Mononuclear cell (primary cell): Measurements from ENCODE around the gene FRMD4A. TPM values are rescaled to one million over a fixed set of nuclear protein-coding genes. Genes with fewer than 3 reads are reported as not detected.
"Not testable (repeated sequence)": the region's sequence is repeated elsewhere in the genome, so short reads cannot be mapped to it uniquely, and the experiment has no call there.

ENCODE experiments used
- H3K27me3 ChIP-seq: 2 replicates; pipeline ENCODE4 v1.6.0; 2011; ENCODE audit warnings: low read length, control low read depth; ENCODE audit not compliant: insufficient read depth
- H3K4me1 ChIP-seq: 2 replicates; pipeline ENCODE4 v1.5.1; 2011; ENCODE audit warnings: mild to moderate bottlenecking, low read length, control low read depth; ENCODE audit not compliant: insufficient read depth
- H3K4me3 ChIP-seq: 2 replicates; pipeline ENCODE4 v1.5.1; 2011; ENCODE audit warnings: mild to moderate bottlenecking, low read length, moderate library complexity
- H3K9me3 ChIP-seq: 2 replicates; pipeline ENCODE4 v1.5.1; 2011; ENCODE audit warnings: low read depth, mild to moderate bottlenecking, control low read depth, low read length
- total RNA-seq: library from RNA; depleted of rRNA; stranded (reverse); fragments of >200 nt; gene quantifications from one replicate; pipeline ENCODE4 v1.2.3, GENCODE V29; 2012

The FRMD4A gene
- total RNA-seq, 1 donor = 0.63 TPM

- not testable (repeated sequence) for H3K27me3 ChIP-seq, H3K4me3 ChIP-seq, H3K4me1 ChIP-seq, H3K9me3 ChIP-seq
Observed at GRCh38 chr10:14213703-14214102, 117.0 kb downstream of the FRMD4A start.

- Histone ChIP-seq H3K4me1 (no peaks in the 10 kb centered on the region), H3K27me3 (no peaks in the 10 kb centered on the region), H3K9me3 (no peaks in the 10 kb centered on the region)
Observed at GRCh38 chr10:14211610-14212009, 119.1 kb downstream of the FRMD4A start.

GRCh38 chr10:14208231-14208630, 122.5 kb downstream of the FRMD4A start:
- Histone ChIP-seq H3K4me1 (no peaks in the 10 kb centered on the region), H3K9me3 (no peaks in the 10 kb centered on the region), H3K4me3 (no peak overlapping the region), H3K27me3 (no peaks in the 10 kb centered on the region)

More at GRCh38 chr10:14211610-14212009, 119.1 kb downstream of the FRMD4A start:
- H3K4me3 ChIP-seq = no peak overlapping the region

- H3K27me3 ChIP-seq = no peaks in the 10 kb centered on the region
- H3K9me3 ChIP-seq = no peaks in the 10 kb centered on the region
- no peaks in the 10 kb centered on the region for H3K4me1 ChIP-seq
- no peak overlapping the region for H3K4me3 ChIP-seq
Observed at GRCh38 chr10:14205233-14205632, 125.5 kb downstream of the FRMD4A start.

- Histone ChIP-seq H3K27me3 (peaks cover 6% of the 10 kb centered on the region), H3K4me1 (no peaks in the 10 kb centered on the region), H3K9me3 (no peaks in the 10 kb centered on the region)
Observed at GRCh38 chr10:14200698-14201544, 129.8 kb downstream of the FRMD4A start.

DNA sequence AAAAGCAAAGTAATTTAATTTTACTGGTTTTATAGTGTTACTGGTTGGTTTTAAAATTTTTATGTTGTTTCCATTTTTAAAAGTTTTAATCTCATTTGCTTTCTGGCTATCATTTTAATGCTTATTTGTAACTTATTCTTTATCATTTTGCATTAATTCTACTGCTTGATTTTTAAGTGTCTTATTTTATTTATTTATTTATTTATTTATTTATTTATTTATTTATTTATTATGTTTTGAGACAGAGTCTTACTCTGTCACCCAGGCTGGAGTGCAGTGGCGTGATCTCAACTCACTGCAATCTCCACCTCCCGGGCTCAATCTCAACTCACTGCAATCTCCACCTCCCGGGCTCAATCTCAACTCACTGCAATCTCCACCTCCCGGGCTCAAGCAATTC, 131.6 kb downstream of the FRMD4A start:
- H3K4me3 ChIP-seq, H3K4me1 ChIP-seq, H3K27me3 ChIP-seq, H3K9me3 ChIP-seq: not testable (repeated sequence)

More at GRCh38 chr10:14200698-14201544, 129.8 kb downstream of the FRMD4A start:
- no peak overlapping the region for H3K4me3 ChIP-seq

DNA sequence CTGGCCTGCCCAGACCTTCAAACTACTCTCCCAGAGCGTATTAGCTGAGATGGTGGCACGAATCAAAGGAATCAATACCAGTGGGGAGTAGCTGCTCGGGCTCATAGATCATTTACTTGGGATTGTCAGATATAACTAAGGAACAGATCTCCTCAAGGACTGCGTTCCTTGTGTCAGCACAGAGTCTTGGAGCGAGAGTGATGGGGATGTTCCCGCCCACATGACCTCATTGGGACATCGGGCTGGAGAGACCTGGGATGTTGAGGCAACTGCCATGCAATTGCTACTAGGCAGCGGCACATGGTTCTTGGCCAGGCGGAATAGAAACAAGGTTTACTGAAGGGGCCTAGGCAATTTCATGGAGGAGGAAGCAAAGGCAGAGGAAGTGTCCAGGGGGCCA, 132.6 kb downstream of the FRMD4A start:
- H3K27me3 ChIP-seq = peaks cover 10% of the 10 kb centered on the region
- no peaks in the 10 kb centered on the region for H3K9me3 ChIP-seq
- no peaks in the 10 kb centered on the region for H3K4me1 ChIP-seq
- H3K4me3 ChIP-seq = no peak overlapping the region

DNA sequence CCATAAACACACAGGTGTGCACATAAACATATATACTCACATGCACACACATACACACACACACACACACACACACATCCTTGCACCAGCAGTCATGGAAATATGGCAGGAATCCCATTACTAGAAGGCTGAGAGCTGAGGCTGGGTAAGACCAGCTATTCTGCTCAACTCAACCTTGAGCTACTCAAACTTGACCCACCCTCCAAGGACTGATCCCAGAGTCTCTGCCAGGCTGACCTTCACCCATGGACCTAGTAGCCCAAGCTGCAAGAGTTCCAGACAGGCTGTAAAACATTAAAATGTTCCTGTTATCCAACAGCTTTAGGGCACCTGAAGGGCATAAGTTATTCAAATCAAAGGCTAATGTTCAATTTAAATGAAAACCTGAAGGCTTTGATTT, 134.6 kb downstream of the FRMD4A start:
- Histone ChIP-seq H3K4me3 (no peak overlapping the region), H3K9me3 (no peaks in the 10 kb centered on the region), H3K27me3 (peaks cover 16% of the 10 kb centered on the region), H3K4me1 (no peaks in the 10 kb centered on the region)

DNA sequence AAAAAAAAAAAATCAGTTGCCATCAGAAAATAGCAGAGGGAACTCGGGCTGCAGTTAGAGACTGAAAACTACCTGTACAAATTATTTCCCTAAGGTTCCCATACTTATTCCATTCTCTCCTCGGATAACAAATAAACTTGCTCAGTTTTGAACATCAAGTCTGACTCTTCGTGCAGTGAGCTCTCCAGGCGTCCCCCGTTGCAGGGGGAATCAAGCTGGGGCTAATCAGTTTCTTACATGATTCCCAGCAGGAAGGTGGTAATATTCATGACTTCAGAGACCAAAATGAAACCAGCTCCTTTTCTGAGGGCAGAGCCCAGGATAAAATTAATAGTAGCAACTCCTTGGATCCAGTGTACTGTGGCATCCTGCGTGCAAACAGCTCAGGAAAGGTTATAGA, 135.3 kb downstream of the FRMD4A start:
- peaks cover 16% of the 10 kb centered on the region for H3K27me3 ChIP-seq
- H3K9me3 ChIP-seq = no peaks in the 10 kb centered on the region
- H3K4me3 ChIP-seq = no peak overlapping the region
- H3K4me1 ChIP-seq = no peaks in the 10 kb centered on the region

- Histone ChIP-seq H3K4me1 (no peaks in the 10 kb centered on the region), H3K9me3 (no peaks in the 10 kb centered on the region), H3K27me3 (peaks cover 13% of the 10 kb centered on the region), H3K4me3 (no peak overlapping the region)
Observed at GRCh38 chr10:14192746-14193145, 138.0 kb downstream of the FRMD4A start.

- no peaks in the 10 kb centered on the region for H3K4me1 ChIP-seq
- H3K9me3 ChIP-seq = no peaks in the 10 kb centered on the region
Observed at GRCh38 chr10:14191871-14192270, 138.9 kb downstream of the FRMD4A start.

GRCh38 chr10:14191407-14191806, 139.3 kb downstream of the FRMD4A start:
- H3K4me3 ChIP-seq = no peak overlapping the region
- H3K9me3 ChIP-seq = no peaks in the 10 kb centered on the region
- H3K27me3 ChIP-seq = peaks cover 9% of the 10 kb centered on the region
- peaks cover 2% of the 10 kb centered on the region for H3K4me1 ChIP-seq

More at GRCh38 chr10:14191871-14192270, 138.9 kb downstream of the FRMD4A start:
- peaks cover 13% of the 10 kb centered on the region for H3K27me3 ChIP-seq
- H3K4me3 ChIP-seq = no peak overlapping the region

- Histone ChIP-seq H3K4me1 (peaks cover 9% of the 10 kb centered on the region), H3K9me3 (no peaks in the 10 kb centered on the region), H3K27me3 (peaks cover 9% of the 10 kb centered on the region), H3K4me3 (no peak overlapping the region)
Observed at GRCh38 chr10:14190702-14191101, 140.0 kb downstream of the FRMD4A start.

DNA sequence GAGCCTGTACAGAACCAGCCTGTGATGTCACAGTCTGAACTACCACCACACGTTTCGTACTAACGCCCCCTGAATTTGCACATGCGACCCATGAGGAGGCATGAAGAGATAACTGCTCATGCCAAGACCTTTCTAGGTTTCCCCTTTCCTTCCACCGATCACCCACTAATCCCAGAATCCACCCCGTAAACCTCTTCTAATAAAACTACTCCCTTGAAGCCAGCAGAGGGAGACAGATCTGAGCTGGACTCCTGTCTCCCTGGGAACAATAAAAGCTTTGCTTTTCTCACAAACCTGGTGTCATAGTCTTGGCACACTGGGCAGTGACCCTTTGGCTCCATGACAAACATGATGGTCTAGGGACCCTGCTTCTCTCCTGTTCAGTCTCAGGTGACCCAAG, 144.5 kb downstream of the FRMD4A start:
- no peak overlapping the region for H3K4me3 ChIP-seq
- peaks cover 25% of the 10 kb centered on the region for H3K4me1 ChIP-seq
- peaks cover 24% of the 10 kb centered on the region for H3K27me3 ChIP-seq
- H3K9me3 ChIP-seq = no peaks in the 10 kb centered on the region

GRCh38 chr10:14185316-14186045, 145.2 kb downstream of the FRMD4A start:
- Histone ChIP-seq H3K4me3 (no peak overlapping the region), H3K4me1 (peaks cover 25% of the 10 kb centered on the region), H3K9me3 (no peaks in the 10 kb centered on the region), H3K27me3 (peaks cover 31% of the 10 kb centered on the region)
